ENCODE measurements around the gene RBBP4.

DNA sequence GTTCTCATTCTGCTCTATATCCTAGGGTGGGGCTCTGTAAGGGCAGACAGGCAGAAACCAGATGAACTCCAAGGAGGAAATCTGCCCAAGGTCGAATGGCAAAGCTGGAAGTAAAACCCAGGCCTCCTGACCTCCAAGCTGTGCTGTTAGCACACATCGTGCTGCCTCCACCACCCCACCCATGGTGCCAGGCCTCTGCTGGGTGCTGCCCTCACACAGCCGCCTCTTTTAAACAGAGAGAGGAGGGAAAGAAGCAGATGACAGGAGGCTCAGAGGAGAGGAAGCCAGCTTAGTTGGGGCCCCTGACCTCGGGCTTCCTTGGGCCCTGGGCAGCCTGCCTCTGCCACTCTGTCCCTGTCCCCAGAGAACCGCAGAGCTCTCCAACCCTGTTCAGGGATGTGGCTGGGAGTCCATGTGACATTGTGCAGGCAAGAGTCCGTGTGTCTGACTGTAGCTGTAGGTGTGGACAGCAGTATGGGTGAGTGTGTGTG is 50.5 kb downstream of the RBBP4 start:
- TF ChIP-seq, protein P1, sequence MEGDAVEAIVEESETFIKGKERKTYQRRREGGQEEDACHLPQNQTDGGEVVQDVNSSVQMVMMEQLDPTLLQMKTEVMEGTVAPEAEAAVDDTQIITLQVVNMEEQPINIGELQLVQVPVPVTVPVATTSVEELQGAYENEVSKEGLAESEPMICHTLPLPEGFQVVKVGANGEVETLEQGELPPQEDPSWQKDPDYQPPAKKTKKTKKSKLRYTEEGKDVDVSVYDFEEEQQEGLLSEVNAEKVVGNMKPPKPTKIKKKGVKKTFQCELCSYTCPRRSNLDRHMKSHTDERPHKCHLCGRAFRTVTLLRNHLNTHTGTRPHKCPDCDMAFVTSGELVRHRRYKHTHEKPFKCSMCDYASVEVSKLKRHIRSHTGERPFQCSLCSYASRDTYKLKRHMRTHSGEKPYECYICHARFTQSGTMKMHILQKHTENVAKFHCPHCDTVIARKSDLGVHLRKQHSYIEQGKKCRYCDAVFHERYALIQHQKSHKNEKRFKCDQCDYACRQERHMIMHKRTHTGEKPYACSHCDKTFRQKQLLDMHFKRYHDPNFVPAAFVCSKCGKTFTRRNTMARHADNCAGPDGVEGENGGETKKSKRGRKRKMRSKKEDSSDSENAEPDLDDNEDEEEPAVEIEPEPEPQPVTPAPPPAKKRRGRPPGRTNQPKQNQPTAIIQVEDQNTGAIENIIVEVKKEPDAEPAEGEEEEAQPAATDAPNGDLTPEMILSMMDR (tag by site-specific recombination; IDR thresholded peaks at IDR 0.05): no peak
- TF ChIP-seq ZNF501 (tag by site-specific recombination; IDR thresholded peaks at IDR 0.05): no peak
- TF ChIP-seq, protein P2, sequence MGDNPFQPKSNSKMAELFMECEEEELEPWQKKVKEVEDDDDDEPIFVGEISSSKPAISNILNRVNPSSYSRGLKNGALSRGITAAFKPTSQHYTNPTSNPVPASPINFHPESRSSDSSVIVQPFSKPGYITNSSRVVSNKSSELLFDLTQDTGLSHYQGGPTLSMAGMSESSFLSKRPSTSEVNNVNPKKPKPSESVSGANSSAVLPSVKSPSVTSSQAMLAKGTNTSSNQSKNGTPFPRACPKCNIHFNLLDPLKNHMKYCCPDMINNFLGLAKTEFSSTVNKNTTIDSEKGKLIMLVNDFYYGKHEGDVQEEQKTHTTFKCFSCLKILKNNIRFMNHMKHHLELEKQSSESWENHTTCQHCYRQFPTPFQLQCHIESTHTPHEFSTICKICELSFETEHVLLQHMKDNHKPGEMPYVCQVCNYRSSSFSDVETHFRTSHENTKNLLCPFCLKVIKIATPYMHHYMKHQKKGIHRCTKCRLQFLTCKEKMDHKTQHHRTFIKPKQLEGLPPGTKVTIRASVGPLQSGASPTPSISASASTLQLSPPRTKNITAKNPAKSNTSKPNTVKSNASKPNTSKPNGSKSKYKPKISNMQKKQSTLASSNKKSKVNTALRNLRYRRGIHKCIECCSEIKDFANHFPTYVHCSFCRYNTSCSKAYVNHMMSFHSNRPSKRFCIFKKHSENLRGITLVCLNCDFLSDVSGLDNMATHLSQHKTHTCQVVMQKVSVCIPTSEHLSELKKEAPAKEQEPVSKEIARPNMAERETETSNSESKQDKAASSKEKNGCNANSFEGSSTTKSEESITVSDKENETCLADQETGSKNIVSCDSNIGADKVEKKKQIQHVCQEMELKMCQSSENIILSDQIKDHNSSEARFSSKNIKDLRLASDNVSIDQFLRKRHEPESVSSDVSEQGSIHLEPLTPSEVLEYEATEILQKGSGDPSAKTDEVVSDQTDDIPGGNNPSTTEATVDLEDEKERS (tag by site-specific recombination; IDR thresholded peaks at IDR 0.05): no peak
- no peak for TF ChIP-seq ZBTB7A (tag by site-specific recombination; IDR thresholded peaks at IDR 0.05; ENCODE audit: low read depth)
- TF ChIP-seq ZNF350 (tag by site-specific recombination; IDR thresholded peaks at IDR 0.05): no peak
- TF ChIP-seq BCL11A (tag by site-specific recombination; IDR thresholded peaks at IDR 0.05; ENCODE audit: low read depth): no peak
- no peak for TF ChIP-seq HOXA7 (CRISPR knock-in tag; IDR thresholded peaks at IDR 0.05; ENCODE audit: borderline replicate concordance)
- no peak for TF ChIP-seq REST (tag by site-specific recombination; IDR thresholded peaks at IDR 0.05)
- TF ChIP-seq ZNF549 (tag by site-specific recombination; IDR thresholded peaks at IDR 0.05): no peak
- TF ChIP-seq, protein P3, sequence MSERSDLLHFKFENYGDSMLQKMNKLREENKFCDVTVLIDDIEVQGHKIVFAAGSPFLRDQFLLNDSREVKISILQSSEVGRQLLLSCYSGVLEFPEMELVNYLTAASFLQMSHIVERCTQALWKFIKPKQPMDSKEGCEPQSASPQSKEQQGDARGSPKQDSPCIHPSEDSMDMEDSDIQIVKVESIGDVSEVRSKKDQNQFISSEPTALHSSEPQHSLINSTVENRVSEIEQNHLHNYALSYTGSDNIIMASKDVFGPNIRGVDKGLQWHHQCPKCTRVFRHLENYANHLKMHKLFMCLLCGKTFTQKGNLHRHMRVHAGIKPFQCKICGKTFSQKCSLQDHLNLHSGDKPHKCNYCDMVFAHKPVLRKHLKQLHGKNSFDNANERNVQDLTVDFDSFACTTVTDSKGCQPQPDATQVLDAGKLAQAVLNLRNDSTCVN (tag by site-specific recombination; optimal IDR thresholded peaks at IDR 0.05): no peak
- TF ChIP-seq, protein P4, sequence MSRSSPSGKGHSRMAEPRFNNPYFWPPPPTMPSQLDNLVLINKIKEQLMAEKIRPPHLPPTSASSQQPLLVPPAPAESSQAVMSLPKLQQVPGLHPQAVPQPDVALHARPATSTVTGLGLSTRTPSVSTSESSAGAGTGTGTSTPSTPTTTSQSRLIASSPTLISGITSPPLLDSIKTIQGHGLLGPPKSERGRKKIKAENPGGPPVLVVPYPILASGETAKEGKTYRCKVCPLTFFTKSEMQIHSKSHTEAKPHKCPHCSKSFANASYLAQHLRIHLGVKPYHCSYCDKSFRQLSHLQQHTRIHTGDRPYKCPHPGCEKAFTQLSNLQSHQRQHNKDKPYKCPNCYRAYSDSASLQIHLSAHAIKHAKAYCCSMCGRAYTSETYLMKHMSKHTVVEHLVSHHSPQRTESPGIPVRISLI (tag by site-specific recombination; IDR thresholded peaks at IDR 0.05): no peak
- no peak for TF ChIP-seq ZNF776 (tag by site-specific recombination; IDR thresholded peaks at IDR 0.05; ENCODE audit: borderline replicate concordance)
- no peak for TF ChIP-seq ZFP37 (tag by site-specific recombination; IDR thresholded peaks at IDR 0.05)

Measured in HEK293 (cell line).